SK-N-MC (cell line): ENCODE data around the gene GEN1.

Experiments
- EZH2 ChIP-seq: fragments of 200-600 bp; sonication (generic); IDR thresholded peaks from one replicate; pipeline ENCODE4 v1.6.1; 2017; ENCODE audit warnings: antibody characterized with exemption
- FOXP2 ChIP-seq: optimal IDR thresholded peaks from 2 replicates; pipeline ENCODE3; 2011; ENCODE audit warnings: mild to moderate bottlenecking, moderate library complexity; ENCODE audit not compliant: insufficient read depth; ENCODE audit errors: extremely low read length, control extremely low read depth
- POLR2AphosphoS5 ChIP-seq: IDR thresholded peaks from 2 replicates; pipeline ENCODE4 v1.6.1; 2012; ENCODE audit warnings: mild to moderate bottlenecking, low read depth, low read length, borderline replicate concordance

GRCh38 chr2:17816396-17817245, 62.7 kb downstream of the GEN1 start, which contains the start of gene MSGN1:
- TF ChIP-seq EZH2: no peak
- TF ChIP-seq POLR2AphosphoS5: no peak
- no peak for TF ChIP-seq FOXP2
